Measurements from ENCODE around the gene CIDEB.
A peak's percentile ranks its signal among the peaks of the same experiment; 100 is the strongest.
"Not testable (repeated sequence)": the region's sequence is repeated elsewhere in the genome, so short reads cannot be mapped to it uniquely, and the experiment has no call there.

CIDEB gene, protein sequence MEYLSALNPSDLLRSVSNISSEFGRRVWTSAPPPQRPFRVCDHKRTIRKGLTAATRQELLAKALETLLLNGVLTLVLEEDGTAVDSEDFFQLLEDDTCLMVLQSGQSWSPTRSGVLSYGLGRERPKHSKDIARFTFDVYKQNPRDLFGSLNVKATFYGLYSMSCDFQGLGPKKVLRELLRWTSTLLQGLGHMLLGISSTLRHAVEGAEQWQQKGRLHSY

GRCh38 chr14:24307575-24308341 is at the start of gene CIDEB:
TSS of gene CIDEB (minus strand) at chr14:24307977. CDS start at chr14:24307858, 119 bp downstream.
- DNase-seq, result peak; percentile 44

- no peak for DNase-seq
Observed at GRCh38 chr14:24356208-24356607, 48.4 kb upstream of the CIDEB start.

DNA sequence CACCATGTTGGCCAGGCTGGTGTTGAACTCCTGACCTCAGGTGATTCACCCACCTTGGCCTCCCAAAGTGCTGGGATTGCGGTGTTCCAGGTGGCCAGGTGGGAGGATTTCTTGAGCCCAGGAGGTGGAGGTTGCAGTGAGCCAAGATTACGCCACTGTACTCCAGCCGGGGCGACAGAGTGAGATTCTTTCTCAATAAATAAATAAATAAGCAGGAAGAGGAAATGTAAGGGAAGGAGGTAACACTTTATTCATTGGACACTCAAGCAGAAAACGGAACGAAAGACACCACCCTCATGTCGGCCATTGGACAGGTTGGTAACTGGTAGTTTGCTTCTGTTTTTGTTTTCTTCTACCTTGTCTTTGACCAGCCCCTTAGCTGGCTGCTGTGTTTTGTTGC is 47.2 kb upstream of the CIDEB start:
- no peak for DNase-seq

DNA sequence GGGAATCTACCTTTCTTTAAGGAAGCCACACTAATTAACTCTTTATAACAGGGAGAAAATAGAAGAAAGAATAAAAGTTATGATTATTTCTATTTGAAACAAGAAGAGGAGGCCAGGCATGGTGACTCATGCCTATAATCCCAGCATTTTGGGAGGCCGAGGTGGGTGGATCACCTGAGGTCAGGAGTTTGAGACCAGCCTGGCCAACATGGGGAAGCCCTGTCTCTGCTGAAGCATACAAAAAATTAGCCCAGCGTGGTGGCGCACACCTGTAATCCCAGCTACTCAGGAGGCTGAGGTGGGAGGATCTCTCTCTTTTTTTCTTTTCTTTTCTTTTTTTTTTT is 46.7 kb upstream of the CIDEB start:
- DNase-seq, result not testable (repeated sequence)

DNA sequence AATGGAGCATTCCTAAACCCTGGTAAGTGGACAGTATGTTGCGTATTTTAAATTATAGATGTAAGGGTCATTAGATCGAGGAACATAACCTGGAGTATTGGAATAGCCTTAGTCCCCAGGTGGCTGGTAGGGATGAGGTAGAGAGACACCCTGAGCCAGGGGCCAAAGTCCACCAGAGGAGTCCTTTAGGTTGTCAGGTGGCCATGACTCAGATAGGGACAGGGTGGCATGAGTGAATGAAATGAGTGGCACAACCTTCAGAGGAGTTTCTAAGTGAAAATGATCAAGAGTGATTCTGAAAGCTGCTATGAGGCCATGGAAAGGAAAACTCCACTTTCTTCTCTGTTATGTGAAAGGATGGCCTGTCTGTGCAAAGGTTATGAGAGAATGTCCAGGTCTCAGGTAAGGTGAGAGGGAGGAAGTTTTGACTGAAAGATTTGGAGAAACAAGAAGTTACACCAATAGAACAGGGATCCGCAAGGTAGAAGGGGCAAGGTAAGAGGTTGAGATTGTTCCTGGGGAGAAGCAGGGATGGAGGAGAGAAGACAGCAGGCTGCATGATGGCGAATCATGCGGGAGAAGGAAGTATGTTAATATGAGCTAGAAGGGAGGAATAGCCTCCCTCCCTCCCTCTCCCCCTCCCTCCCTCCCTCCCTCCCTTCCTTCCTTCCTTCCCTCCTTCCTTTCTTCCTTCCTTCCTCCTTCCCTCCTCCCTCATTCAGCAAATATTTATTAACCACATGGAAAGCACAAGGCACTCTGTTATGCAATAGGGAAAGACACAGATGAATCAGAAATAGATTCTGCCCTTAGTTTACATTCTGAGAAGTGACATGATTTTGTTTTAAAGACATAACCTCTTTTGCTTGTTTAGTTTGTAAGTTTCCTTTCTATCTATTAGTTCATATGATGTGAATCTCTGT is 46.0 kb upstream of the CIDEB start:
- DNase-seq, result peak; percentile 58

DNA sequence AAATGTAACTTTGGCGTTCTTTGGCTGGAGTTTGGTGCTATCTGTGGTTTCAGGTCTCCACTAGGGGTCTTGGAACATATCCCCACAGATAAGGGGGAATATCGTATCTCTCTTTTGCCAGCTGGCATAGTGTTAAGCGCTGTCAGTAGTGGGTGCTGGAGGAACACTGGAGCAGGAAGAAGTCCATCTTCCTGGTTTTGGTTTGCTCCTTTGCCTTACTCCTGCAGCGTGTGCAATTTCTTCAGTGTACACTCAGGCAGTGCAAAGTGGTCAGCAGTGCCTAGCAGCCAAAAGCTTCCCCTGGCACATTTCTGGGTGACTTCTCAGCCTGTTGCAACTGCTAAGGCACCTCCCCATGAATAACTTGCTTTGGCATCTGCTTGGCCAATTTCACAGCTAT is 43.7 kb upstream of the CIDEB start:
- DNase-seq, result peak; percentile 30

GRCh38 chr14:24349742-24350141 is 42.0 kb upstream of the CIDEB start:
- no peak for DNase-seq

- no peak for DNase-seq
Observed at GRCh38 chr14:24348186-24348585, 40.4 kb upstream of the CIDEB start.

- DNase-seq, result no peak
Observed at GRCh38 chr14:24347134-24347533, 39.4 kb upstream of the CIDEB start.

DNA sequence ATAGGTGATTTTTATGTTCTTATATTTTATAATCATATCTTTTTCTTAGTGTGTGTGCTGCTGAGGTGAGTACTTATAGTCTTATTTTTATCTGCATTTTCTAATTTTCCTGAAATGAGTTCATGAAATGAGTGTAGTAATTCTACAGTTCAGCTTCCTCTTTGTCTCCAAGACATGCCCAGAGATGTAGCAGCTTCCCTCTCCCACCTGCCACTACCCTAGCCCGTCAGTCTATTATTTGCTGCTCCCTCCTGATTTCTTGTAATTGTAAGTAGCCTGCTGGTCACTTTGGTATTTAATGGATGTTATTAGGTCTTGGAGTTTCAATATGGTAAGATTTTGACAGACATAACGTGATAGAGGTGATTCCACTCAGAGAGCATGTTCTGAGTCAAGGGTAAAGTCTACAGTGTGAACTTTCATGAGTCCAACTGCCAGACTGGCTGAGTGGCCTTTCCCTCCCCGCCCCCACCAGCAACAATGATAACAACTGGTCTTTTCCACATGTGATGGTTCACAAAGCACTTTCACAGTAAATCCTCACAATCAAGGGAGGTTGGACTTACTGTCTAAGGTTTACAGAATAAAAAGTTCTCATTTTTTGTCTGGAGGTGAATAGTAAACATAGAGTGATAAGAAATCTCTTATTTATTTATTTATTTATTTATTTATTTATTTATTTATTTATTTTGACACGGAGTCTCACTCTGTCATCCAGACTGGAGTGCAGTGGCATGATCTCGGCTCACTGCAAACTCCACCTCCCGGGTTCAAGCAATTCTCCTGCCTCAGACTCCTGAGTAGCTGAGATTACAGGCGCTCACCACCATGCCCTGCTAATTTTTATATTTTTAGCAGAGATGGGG is 36.3 kb upstream of the CIDEB start:
- DNase-seq, result no peak

DNA sequence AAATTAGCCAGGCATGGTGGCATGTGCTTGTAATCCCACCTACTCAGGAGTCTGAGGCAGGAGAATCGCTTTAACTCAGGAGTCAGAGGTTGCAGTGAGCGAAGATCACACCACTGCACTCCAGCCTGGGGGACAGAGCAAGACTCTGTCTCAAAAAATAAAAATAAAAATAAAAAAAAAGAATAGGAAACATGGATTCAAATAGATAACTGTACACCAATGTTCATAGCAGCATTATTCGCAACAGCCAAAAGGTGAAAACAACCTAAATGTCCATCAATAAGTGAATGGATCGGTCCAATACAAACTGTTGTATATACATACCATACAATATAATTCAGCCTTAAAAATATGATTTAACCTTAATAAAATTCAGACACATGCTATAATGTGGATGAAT is 35.1 kb upstream of the CIDEB start:
- no peak for DNase-seq

DNA sequence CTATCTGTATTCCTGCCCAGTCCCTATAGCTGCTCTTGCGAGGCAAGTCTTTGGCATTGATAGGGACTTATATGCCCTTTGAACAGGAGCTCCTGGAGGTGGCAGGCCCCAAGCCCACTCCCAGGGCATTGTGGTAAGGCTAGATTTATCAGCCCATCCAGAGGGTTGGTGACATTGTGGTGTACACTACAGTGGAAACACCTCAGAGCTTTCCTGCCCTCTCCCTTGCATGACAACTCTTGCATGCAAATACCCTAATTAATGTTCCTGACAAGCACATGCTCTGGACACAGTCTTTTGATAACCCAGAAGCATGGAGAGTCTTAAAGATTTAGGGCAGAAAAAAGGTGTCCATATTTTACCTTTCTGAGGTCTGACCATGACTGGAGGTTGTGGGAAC is 32.8 kb upstream of the CIDEB start:
- DNase-seq, result no peak

DNA sequence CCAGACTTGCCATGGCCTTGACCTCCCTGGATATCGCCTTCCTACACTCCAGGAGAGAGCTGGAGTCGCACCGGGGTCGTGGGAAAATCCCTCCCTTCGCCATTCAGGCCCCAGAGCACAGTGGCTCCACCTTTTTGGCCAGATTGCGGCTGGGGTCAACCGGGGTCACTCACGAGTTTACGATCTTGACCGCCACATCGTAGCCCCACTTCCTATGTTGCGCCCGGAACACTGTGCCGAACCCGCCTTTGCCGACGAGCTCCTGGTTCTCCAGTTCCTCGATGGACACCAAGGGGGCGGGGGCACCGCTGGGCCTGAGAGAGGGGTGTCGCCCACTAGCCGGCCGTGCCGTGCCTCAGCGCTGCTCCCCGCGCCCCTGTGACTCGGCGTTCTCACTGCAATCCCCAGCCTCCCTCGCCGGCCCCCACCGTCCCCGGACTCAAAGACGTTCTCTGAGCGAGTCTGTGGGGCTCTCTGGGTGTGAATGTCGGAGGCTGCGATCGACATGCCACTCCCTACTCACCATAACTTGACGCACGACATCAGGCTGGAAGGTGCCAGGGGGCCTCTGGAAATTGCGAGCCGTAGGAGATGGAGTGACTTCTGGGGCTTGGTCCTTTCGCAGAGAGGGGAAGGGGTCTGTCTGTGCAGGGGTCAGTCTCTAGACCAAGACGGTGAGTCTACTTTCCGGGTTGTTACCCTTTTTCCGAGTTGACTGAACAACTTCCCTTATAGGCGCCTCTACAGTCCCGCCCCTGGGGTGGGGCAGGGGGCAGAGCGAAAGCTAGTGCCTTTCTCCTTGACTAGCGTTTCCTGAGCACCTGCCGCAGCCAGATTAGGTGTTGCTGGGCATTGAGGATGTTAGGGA is 31.7 kb upstream of the CIDEB start, which contains the start of gene RIPK3:
RIPK3 (minus strand) TSS at position 708 of the 868 bp plus-strand sequence; CDS start at position 543, 165 bp downstream.
- DNase-seq, result no peak

DNA sequence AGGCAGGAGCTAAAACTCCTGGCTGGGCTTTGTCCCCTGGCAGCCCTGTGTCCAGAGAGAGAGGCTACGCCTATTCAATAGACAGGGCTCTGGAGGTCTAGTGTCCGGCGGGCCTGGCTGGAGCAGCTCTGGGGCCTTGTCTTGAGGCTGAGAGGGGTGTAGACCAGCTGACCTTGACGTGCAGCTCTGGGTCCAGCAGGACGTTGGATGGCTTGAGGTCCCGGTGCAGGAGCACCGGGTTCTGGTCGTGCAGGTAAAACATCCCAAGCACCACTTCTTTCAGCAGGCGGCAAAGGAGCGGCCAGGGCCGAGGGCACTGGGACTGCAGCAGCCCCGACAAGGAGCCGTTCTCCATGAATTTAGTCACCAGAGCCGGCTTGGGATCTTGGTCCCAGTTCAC is 31.1 kb upstream of the CIDEB start:
- no peak for DNase-seq

GRCh38 chr14:24337824-24338175 is 30.0 kb upstream of the CIDEB start:
- DNase-seq, result no peak

DNA sequence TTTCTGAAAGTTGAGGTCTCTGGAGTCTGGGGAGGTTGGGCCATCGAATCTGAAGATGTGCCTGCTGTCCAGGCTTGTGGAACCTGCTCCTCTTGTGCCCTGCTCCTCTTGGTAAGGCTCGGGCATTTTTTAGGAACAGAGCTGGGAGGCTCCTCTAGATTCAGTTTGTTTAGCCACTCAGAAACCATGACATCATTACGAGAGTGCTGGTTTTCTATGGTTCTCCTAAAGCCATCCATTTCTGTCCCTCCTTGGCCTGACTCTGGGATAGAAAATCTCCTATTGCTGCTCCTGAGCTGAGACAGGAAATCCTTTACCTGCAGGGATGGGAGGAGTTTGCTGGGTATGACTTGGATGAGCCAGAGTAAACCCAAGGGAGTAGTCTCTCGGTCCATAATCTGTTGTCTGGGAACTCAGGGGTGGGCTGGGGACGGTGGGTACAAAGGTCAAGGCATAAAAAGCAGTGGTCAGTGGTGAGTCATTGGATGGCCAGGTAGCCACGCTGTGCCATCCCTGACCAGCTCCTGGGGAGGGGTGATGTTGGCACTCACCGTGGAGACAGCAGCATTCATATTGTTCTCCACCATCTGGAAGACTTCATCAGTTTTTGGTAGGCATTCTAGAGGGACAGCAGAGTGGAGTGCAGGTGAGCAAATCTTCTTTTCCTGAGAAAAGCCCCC is 29.5 kb upstream of the CIDEB start:
- no peak for DNase-seq

DNA sequence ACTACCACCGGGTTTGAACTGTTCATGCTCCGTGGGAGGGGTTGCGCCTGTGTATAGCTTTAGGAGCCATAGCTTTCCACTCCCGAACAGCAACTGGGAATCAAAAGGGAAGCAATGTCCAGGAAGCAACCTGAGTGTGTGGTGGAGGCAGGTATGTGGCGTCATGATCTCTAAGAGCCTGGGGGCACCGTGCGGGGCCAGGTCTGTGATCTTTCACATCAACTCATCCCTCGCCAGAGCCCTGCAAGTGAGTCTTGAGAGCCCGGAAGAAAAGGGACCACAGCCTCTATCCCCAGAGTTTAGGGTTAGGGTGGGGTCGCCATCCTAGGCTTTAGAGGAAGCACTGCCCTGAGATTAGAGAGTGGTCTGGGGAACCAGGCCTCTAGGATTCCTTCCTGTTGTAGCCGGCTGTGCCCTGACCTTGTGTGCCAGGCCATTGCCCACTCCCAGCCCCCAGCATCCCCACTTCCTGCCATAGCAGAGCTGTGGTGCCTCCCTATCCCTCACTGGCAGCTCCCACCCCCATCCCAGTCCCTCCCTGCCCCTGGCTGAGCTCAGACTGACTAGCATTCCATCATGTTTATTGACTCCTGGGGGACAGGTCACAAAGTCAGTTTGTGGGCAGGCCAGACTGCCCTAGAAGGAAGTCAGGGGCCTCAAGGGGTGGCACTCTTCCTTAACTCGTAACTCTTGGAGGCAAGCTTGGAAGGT is 27.8 kb upstream of the CIDEB start:
- no peak for DNase-seq

DNA sequence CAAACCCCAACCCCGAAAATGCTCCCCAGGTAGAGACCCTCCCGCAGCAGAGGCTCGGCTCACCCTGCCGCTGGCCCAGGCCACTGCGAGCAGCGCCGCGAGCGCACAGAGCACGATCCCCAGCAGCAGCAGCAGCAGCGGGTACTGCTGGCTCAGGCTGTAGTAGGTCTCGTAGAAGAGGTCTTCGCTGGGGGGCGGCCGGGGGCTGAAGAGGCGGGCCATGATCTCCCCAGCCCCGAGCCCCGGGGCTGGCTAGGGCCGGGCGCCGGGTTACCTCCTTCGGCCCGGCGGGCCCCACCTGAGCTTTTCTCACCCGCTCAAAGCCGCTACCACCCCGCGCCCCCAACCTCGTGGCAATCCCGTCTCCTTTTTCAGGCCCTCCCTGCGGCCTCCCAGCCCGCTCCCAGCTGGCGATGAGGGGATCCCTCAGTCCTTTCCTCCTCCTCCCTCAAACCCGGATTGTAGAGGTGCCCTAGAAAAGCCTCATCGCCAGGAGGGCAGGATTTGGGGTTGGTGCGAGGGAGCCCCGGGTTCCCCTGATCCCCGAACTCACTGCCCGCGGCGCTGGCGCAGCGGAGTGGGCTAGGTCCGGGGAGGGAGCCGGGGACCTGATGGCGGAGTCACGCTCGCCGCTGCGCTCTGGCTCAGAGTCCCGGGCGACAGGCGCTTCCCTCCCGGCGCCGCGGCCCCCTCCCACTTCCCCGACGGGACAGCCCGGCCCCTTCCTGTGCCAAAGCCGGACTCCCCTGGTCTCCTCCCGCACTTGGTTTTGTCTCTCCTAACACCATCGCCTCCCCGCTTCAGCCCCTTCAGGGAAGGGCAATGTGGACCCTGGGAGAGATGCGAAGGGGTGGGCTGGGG is 26.9 kb upstream of the CIDEB start, which contains the start of gene ADCY4:
ADCY4 (minus strand) TSS at position 641 of the 861 bp plus-strand sequence; CDS start at position 222, 419 bp downstream.
- no peak for DNase-seq

All from fibroblast of skin of right quadriceps (primary cell).